RWPE2 (cell line): ENCODE data around the gene BMP10.

ENCODE experiments used
- ATAC-seq: fragments of 200-7000 bp; cut with Tn5 transposase; 3 replicates; pipeline ENCODE4 v1.9.1; 2021; ENCODE audit warnings: low read depth
- DNase-seq: peaks from one replicate; pipeline ENCODE4 v3.0.0-alpha.2; 2020; ENCODE audit warnings: low spot score
- H3K27ac ChIP-seq: fragments of 450-650 bp; 2 replicates; pipeline ENCODE4 v1.5.1; 2017; ENCODE audit warnings: mild to moderate bottlenecking; ENCODE audit not compliant: poor library complexity, severe bottlenecking
- H3K27me3 ChIP-seq: fragments of 250-450 bp; sonication (Bioruptor Pico); 2 replicates; pipeline ENCODE4 v1.5.1; 2021; ENCODE audit warnings: mild to moderate bottlenecking, moderate library complexity; ENCODE audit not compliant: insufficient read depth, poor library complexity, severe bottlenecking
- H3K36me3 ChIP-seq: fragments of 250-450 bp; sonication (Bioruptor Pico); 2 replicates; pipeline ENCODE4 v1.5.1; 2020; ENCODE audit warnings: low read depth, mild to moderate bottlenecking, moderate library complexity
- H3K4me1 ChIP-seq: fragments of 250-450 bp; sonication (Bioruptor Pico); 2 replicates; pipeline ENCODE4 v1.5.1; 2021; ENCODE audit warnings: mild to moderate bottlenecking, moderate library complexity; ENCODE audit not compliant: insufficient read depth, poor library complexity, severe bottlenecking
- H3K4me3 ChIP-seq: fragments of 250-450 bp; sonication (Bioruptor Pico); 2 replicates; pipeline ENCODE4 v1.5.1; 2021; ENCODE audit warnings: mild to moderate bottlenecking, moderate library complexity; ENCODE audit not compliant: severe bottlenecking
- H3K9me3 ChIP-seq: fragments of 250-450 bp; sonication (Bioruptor Pico); 2 replicates; pipeline ENCODE4 v1.5.1; 2021; ENCODE audit warnings: mild to moderate bottlenecking, moderate library complexity; ENCODE audit not compliant: severe bottlenecking
- TF ChIP-seq, protein P1 (sequence below): fragments of 450-650 bp; IDR thresholded peaks from one replicate; pipeline ENCODE4 v1.5.1; 2017; ENCODE audit warnings: mild to moderate bottlenecking, moderate library complexity; ENCODE audit not compliant: poor library complexity, severe bottlenecking

BMP10 gene

DNA sequence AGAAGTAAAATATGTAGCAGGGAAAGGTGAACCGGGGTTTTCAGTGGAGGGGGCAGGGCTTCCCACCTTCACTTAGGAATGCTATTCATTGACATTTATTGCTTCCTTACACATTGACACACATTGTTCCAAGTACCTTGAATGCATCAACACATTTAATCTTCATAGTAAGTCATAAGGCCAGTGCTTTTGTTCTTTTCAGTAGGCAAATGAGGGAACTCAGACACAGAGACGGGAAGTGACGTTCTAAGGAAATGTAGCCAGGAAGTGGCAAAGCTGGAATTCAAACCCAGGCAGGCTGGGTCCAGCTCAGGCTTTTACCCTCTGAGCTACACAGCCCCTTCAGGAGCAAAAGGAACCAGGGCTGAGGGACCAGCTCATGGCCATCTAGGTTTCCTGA, 20.7 kb downstream of the BMP10 start:
- Histone ChIP-seq H3K4me1 (no peaks in the 10 kb centered on the region), H3K36me3 (no peaks in the 10 kb centered on the region), H3K27ac (no peak overlapping the region), H3K9me3 (no peaks in the 10 kb centered on the region), H3K27me3 (no peaks in the 10 kb centered on the region), H3K4me3 (no peak overlapping the region)
- TF ChIP-seq, protein P1, sequence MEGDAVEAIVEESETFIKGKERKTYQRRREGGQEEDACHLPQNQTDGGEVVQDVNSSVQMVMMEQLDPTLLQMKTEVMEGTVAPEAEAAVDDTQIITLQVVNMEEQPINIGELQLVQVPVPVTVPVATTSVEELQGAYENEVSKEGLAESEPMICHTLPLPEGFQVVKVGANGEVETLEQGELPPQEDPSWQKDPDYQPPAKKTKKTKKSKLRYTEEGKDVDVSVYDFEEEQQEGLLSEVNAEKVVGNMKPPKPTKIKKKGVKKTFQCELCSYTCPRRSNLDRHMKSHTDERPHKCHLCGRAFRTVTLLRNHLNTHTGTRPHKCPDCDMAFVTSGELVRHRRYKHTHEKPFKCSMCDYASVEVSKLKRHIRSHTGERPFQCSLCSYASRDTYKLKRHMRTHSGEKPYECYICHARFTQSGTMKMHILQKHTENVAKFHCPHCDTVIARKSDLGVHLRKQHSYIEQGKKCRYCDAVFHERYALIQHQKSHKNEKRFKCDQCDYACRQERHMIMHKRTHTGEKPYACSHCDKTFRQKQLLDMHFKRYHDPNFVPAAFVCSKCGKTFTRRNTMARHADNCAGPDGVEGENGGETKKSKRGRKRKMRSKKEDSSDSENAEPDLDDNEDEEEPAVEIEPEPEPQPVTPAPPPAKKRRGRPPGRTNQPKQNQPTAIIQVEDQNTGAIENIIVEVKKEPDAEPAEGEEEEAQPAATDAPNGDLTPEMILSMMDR = no peak
- DNase-seq (no peak), ATAC-seq (no peak)

DNA sequence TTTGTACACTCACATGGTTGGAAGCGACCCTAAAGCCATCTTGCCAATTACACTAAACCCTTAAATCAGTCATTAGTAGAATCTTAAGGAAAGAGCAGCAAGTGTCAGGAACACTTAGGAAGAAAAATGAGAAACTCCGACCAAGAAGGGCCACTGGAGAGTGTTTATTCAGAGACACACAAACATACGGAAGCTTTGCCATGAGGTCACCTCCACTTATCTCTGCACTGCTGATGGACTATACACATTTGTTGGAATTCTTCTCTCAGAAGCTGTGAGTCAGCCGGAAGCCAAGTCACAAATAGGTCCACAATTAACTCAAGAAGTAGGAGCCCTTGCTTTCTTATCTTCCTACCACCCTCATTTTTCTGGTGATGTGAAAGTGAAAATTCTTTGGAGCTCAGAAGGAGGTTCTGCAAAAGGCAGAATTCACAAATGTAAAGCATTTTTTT, 21.6 kb downstream of the BMP10 start:
- TF ChIP-seq, protein P1 = no peak
- no peak overlapping the region for H3K4me3 ChIP-seq
- H3K27me3 ChIP-seq = no peaks in the 10 kb centered on the region
- H3K36me3 ChIP-seq = no peaks in the 10 kb centered on the region
- ATAC-seq = no peak
- no peak overlapping the region for H3K27ac ChIP-seq
- H3K4me1 ChIP-seq = no peaks in the 10 kb centered on the region
- no peak for DNase-seq
- H3K9me3 ChIP-seq = no peaks in the 10 kb centered on the region

- no peak overlapping the region for H3K27ac ChIP-seq
- H3K27me3 ChIP-seq = no peaks in the 10 kb centered on the region
- TF ChIP-seq, protein P1 = no peak
- no peaks in the 10 kb centered on the region for H3K4me1 ChIP-seq
- no peaks in the 10 kb centered on the region for H3K9me3 ChIP-seq
- H3K36me3 ChIP-seq = no peaks in the 10 kb centered on the region
- no peak overlapping the region for H3K4me3 ChIP-seq
- no peak for DNase-seq
- no peak for ATAC-seq
Measured at GRCh38 chr2:68847751-68848150, 23.4 kb downstream of the BMP10 start.

DNA sequence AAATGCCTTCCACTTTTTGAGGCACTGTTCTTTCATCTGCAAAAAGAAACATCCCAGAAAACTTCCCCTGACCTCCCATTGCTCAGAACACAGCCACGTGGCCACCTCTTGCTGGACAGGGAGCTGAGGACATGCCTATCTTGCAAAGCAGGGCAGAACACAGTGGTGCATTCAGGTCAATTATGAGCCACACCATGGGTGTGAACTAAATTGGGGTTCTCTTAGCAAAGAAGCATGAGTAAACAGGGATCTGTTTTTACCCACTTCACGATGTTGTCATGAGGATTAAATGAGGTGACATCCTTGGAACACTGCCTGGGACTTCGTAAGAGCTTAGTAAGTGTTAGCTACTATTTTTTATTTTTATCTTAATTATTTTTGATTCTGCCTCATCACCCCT, 25.1 kb downstream of the BMP10 start:
- H3K36me3 ChIP-seq = no peaks in the 10 kb centered on the region
- H3K4me3 ChIP-seq = no peak overlapping the region
- no peaks in the 10 kb centered on the region for H3K4me1 ChIP-seq
- ATAC-seq (no peak), DNase-seq (no peak)
- H3K27me3 ChIP-seq = no peaks in the 10 kb centered on the region
- H3K9me3 ChIP-seq = no peaks in the 10 kb centered on the region
- TF ChIP-seq, protein P1 = no peak
- H3K27ac ChIP-seq = no peak overlapping the region

DNA sequence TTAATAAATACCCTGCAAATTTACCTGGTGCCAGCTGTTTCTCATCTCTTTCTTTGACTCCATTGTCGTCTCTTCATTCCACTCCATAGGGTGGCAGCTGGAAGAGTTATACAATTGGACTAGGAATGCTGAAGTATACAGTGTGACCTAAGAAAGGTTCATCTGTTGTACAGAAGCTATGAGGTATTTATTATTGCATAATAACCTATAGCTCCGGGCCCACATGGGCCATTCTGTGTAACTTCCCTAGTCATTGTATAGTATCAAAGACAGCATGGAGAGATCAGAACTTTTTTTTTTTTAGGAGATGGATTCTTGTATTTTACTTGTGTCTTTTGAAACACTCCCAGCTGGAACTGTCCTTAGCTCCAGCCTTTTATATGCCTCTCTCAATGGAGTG, 26.2 kb downstream of the BMP10 start:
- H3K4me3 ChIP-seq = no peak overlapping the region
- no peak for DNase-seq
- H3K36me3 ChIP-seq = no peaks in the 10 kb centered on the region
- no peaks in the 10 kb centered on the region for H3K27me3 ChIP-seq
- TF ChIP-seq, protein P1 = no peak
- no peaks in the 10 kb centered on the region for H3K9me3 ChIP-seq
- no peak overlapping the region for H3K27ac ChIP-seq
- ATAC-seq = no peak
- H3K4me1 ChIP-seq = no peaks in the 10 kb centered on the region
